ENCODE data around the gene GP1BB.

The GP1BB gene

DNA sequence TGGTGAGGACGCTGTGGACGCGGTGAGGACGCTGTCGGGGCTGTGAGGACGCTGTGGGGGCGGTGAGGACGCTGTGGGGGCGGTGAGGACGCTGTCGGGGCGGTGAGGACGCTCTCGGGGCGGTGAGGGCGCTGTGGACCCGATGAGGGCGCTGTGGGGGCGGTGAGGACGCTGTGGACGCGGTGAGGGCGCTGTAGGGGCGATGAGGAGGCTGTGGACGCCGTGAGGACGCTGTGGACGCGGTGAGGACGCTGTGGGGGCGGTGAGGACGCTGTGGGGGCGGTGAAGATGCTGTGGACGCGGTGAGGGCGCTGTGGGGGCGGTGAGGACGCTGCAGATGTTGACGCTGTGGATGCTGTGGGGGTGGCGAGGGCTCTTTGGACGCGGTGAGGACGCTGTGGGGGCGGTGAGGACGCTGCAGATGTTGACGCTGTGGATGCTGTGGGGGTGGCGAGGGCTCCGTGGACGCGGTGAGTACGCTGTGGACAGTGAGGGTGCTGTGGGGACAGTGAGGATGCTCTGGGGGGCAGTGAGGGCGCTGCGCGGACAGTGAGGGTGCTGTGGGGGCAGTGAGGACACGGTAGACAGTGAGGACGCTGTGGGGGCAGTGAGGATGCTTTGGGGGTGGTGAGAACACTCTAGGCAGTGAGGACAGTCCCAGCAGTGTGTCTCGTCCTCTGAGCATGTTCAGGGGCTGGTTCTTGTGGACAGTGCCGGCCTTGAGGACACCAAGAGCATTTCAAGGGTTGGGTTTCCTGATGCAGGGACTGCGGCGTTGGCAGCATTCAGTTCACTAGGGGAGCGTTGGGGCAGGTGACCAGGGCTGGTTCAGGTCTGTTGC is 4.2 kb downstream of the GP1BB start:
- no peak for DNase-seq (ENCODE audit: low read depth)

DNA sequence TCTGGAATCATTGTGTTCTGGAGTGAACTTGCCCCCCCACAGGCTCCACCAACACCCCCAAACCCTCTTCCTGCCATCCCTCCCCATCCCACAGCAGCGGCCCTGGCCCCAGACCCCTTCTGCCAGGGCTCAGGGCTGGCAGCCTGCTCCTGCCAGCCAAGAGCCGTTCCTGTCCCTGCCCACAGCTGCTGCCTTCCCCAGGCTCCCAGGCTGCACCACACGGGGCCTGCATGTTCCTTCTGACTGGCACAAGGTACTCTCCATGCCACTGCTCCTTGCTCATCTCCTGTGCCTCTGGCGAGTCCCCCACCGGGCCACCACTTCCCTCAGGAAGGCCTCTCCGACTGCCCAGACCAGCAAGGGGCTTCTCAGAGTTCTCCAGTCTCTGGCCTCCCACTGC is 4.9 kb downstream of the GP1BB start:
- DNase-seq (ENCODE audit: low read depth), result no peak

DNA sequence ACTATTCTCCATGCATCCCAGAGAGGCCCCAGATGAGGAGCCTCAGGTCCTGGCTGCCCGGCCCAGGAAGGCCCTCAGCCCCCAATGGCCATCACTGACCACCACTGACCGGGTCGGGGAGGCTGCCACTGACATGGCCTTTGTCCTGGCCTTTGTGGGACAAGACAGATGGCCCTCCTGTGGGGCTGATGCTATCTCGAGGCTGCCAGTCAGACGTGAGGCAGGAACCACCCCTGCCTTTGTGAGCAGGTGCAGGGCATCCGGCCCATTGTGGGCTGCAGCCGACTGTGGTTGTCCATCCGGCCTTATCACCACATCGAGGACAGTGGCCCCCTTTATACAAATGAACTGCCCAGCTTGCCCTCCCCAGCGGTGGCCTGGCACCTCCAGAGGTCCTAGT is 5.5 kb downstream of the GP1BB start:
- no peak for DNase-seq (ENCODE audit: low read depth)

DNA sequence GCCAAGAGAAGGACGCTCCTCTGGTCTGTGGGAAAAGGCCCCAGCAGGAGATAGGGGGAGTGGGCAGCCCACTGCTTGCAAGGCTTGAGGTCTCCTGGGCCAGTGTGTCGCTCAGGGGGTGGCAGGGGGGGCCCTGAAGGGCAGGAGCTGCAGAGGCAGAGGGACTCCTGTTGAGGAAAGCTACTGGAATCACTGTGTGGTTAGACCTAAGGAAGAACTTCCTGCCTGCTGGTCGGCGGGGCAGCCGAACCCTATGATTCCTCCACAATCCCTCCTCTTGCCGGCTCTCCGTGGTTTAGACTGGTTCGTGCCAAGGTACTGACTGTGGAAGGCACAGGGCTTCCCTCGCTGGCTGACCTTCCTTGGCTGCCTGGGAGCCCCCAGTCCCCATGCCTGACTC is 6.2 kb downstream of the GP1BB start:
- DNase-seq (ENCODE audit: low read depth), result no peak

DNA sequence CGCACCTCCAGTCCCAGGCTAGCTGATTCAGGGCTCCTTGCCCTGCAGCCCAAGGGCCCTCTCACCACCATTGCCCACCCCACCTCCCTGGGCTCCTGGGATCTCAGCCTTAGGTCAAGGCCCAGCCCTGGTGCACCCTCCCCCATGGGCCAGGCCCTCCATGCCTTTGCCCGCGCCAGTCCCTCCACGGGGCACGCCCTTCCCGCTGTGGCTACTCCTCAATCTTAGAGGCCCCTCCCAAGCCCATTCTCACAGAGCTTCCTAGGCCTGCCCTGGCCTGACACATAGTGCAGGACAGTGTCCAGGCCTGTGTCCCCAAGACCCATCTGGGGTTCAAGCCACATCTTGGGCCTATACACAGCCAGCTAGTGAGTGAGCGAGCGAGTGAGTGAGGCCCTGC is 6.9 kb downstream of the GP1BB start:
- no peak for DNase-seq (ENCODE audit: low read depth)

DNA sequence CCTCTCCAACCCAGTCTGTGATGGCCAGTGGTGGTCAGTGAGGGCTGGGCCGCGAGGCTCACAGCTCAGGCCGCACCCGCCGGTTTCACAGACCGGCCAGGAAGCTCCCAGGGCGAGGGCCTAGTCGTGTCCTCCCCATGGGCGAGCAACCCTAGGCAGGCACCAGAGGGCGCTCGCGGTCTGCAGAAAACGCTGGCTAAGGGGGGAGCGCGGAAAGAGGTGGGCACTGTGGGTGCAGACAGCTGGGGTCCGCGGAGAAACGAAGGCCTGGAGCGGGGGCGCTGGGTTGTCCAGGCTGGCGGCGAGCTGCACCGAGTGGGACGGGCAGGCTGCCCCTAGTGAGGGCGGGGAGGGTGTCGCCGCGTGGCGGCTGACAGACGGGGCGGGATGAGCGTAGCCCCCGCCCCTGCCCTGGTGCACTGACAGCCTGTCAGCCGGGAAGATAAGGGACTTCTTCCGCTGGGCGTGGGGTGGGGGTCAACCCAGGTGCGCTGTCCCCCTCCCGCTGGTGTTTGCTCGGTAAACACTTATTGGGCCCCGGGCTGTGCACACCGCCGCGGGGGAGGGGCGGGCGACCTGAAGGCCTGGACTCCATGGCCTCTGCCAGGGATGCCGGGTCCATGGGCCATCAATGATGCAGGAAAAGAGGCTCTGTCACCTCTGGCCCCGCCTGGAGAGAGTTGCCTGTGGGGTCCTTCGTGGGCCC is 7.5 kb downstream of the GP1BB start:
- peak; percentile 42 for DNase-seq (ENCODE audit: low read depth)

DNA sequence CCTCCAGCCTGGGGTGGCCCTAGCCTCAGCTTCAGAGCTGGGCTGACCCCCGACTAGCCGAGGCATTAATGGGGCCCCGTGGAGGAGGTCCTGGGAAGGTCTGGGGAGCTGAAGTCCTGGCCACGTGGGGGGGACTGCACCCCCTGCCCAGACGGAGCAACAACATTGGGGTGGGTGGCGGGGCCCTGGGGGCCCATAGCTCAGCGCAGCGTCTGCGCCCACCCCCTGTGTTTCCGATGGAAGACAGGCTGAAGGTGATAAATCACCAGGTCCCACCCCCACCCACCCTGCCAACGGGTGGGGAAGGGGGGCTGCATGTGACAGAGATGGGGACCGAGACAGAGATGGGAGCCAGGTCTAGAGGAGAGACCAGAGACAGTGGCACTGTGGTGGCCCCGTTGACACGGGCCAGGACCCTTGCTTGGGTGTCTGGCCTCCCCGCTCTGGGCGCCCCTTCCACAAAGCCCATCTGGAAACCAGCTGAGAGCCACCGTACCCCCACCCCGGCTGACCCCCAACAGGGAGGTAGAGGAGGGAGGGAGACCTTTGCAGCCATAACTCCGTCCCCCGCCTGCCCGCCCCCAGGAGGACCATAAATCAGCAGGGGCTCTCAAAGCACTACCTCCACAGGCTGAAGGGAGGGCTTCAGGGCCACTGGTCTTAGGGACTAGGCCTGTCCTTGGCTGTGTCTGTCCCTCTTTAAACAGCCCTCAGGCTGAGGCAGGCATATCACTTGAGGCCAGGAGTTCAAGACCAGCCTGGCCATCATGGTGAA is 8.2 kb downstream of the GP1BB start:
- no peak for DNase-seq (ENCODE audit: low read depth)

DNA sequence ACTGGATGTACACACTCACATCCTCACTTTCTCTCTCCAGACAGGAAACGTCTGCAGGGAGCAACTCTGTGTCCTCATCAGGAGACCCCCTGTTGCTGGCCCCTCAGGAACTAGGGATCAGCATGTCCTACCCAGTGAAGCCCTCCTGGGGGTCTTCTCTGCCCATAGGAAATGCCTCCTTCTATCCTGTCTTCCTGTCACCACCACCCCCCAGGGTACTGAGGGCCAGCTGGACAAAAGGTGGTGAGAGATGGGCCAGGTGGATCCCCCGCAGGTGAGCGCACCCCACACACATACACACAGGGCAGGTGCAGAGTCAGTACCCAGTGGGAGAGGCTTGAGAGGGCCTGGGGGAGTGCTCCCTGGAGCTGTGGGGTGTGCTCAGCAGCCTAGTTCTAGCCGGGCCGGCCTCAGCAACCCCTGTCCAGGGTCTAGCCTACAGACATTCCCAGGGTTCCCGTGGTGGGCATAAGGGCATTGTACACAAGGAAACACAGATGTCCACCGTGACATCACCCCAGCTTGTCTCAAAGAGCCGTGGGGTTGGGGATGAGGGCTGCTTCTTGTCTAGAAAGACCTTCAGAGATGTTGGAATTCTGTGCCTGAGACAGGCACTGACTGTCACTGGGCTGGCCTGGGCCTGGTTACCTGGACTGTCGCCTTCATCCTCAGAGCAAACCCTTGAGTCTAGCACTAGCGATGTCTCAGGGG is 9.2 kb downstream of the GP1BB start:
- no peak for DNase-seq (ENCODE audit: low read depth)

DNA sequence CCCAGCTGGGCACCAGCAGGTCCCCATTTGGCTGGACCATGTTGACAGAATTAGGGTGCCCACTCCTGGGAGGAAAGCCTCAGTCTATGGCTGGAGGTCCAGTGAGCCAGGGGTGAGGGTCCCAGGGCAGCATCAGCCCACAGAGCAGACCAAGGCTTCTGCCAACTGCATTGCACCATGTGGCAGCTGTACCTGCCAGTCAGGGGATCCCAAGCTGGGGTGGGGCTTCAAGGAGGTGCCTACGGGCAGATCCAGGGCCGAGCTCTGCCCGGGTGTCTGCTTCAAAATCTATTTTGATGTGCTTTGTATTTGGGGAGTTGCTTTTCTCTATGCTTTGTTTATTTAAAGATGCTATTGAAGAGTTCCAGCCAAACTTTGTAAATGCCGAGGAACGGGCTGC is 10.4 kb downstream of the GP1BB start:
- DNase-seq (ENCODE audit: low read depth), result no peak

DNA sequence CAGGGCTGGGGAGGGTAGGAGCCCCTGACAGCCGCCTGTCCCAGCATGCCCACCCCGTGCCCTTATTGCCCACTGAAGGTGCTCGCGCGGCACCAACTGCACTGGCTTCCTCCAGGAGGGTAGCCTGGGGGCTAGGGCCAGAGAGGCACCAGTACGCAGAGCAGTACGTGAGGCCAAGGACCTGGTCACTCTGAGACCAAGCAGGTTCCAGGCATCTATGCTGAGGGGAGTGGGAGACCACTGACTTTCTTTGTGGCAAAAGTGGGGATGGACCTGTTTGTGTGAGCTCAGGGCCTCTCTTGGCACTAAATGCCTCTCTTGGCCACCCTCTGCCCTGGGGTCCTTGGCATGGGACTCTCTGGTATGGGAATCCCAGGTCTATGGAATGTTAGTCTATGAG is 10.8 kb downstream of the GP1BB start:
- DNase-seq (ENCODE audit: low read depth), result no peak

DNA sequence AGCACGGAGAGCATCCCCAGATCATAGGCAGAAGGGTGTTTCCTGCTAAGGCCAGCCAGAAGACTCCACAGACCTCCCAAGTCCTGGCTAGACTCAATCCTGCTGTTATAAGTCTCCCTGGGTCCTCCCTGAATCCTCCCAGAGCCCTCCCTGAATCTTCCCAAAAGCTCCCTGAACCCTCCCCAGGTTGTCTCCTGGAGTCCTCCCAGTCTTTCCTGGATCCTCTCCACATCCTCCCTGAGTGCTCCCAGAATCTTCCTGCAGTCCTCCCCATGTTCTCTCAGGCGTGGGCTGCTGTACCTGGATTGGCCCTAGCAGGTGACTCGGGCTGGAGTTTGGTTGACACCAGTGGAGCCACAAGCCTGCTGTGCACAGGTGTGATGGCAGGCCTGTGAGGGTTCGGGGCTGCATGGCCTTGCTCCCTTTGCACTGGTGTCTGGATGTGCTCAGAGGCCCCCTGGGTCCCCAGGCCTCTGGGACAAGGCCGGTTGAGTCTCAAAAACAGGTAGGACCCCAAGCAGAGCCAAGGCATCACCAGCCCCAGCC is 11.6 kb downstream of the GP1BB start:
- no peak for DNase-seq (ENCODE audit: low read depth)

DNA sequence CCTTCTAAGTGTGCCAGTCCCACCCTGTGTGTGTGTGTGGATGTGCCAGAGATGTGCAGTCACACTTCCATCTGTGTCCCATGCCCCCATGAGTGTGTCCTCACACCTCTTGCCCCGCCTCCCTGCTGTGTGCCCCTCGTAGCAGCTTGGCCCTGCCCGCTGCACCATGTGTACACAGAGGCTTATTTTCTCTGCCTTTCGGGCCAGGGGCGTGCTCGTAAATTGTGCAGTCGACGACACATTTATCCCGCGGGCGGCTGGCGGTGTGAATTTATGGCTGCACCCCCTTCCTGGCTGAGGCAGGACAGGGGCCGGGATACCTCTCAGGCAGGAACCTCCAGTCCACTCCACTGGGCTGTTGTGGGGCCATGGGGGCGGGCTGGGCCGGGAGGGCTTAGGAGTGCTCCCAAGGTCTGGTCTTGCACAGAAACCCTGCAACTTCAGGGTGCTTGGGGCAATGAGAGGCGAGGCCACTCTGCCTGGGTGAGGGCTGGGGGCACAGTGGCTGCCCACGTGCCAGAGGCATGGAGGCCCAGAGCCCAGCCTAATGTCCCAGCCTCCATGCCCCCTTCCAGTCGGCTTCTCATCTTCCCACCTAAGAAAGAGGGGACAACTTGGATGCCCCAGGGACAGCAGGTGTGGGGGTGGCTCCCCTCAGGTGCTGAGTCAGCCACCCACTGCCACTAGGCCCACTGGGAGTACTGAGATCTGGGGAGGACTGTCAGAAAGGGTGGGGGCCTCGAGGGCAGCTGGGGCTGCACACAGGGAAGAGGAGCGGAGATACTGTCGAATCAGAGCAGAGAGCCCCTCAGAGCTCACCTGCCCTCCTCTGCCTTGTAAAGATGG is 12.5 kb downstream of the GP1BB start:
- DNase-seq (ENCODE audit: low read depth), result no peak

DNA sequence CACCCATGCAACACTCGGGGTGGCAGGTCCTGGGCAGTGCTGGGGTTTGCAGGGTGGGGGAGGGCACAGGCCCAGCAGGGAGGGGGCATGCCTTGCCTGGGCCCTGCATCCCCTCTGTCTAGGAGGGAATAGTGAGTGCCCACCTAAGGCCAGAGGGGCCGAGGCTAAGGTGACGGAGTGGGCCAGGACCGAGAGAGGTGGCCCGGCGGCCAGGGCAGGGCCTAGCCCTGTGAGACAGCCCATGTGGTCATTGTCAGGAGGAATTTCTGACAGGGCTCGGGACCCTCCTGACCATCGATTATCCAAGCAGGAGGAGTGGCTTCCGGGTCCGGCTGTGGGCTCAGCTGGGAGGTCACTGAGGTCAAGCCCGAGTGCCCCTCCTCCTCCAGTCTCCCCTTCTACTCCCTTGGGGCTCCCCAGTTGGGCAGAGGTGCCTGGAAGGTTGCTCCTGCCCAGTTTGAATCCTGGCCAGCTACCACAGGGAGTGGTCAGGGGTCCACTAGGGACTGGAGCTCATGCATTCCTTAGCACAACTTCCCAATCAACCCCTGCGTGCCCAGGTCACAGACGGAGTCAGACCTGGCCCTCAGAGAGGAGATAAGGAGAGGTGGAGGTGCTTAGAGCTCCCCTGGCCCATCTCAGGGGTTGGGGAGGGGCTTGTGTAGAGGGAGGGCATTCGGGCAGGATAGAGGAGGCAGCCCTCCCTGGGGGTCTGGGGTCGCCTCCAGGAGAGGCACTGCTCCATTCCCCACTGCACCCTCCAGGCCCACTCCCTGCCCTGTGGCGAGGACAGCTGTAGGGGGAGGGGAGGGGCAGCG is 14.7 kb downstream of the GP1BB start:
- no peak for DNase-seq (ENCODE audit: low read depth)

DNA sequence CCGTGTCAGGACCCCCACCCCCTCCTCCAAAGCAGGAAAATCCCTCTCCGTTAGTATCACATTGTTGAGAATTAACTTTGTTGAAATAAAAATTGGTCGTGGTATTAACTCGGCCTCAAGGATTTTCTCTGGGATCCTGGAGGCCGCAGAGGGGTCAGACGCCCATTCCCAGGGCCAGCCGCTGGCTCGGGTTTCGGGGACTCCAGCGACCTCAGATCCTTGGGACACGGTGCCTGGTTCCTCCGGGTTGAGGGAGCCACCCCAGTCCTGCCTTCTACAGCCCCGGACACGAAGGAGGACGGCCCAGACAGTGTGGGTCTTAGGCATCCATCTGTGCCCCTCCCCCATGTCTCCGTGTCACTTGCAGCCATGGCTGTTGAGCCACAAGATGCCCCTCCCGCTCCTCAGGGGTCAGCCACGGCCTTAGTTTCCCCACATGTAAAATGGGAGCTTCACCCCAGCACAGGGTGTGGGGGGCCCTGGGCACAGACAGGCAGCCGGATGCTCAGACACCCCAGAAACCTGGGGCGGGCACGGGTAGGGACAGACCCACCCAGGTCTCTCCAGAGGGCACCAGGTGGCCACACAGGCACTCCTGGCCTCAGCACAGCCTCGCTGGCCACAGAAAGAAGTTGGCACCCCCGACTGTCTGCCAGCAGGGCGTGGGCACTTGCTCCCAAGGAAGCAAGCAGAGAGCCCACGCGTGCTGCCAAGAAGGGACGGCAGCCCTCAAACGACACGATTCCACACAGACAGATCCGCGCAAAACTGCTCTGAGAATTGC is 15.5 kb downstream of the GP1BB start:
- no peak for DNase-seq (ENCODE audit: low read depth)

DNA sequence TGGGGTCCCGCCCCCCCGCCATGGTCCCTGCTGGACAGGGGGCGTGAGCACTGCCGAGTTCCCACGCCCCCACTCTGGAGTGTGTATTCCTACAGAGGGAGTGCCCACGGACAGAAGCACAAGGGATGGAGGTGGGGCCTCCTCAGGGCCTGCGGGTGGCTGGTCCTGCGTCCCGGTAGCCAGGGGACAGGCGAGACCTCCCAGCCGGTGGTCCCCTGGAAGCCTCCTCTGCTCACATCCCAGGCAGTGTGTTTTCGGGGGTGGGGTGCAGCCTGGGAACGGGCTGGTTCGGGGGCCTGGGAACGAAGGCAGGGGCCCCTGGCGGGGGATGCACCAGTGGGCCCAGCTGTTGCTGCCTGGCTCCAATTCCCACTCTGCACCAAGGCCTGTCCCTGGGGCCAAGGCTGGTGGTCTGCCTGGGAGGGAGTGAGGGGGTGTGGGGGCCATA is 16.1 kb downstream of the GP1BB start:
- no peak for DNase-seq (ENCODE audit: low read depth)

DNA sequence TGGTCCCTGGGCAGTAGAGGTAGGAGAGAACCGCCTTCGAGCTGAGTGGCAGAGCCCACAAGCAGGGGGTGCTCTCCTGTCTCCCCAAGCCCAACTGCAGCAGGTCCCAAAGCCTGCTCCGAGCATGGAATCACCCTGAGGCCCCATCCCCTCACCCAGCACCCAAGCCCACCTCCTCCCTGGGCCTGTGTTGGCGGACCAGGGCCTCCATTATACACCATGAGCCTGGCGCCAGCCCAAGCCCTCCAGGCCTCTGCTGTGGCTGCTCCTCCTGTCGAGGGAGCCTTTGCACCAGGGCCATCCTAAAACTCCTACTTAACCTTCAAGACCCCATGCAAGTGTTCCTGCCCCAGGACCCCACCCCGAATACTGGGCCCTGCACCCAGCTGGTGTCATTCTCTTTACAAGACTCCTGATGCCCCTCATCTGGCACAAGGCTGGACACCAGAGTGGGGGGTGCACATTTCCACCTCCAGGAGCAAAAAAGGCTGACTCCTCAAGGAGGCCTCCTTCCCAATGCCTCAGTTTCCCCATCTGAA is 16.6 kb downstream of the GP1BB start:
- DNase-seq (ENCODE audit: low read depth), result no peak

DNA sequence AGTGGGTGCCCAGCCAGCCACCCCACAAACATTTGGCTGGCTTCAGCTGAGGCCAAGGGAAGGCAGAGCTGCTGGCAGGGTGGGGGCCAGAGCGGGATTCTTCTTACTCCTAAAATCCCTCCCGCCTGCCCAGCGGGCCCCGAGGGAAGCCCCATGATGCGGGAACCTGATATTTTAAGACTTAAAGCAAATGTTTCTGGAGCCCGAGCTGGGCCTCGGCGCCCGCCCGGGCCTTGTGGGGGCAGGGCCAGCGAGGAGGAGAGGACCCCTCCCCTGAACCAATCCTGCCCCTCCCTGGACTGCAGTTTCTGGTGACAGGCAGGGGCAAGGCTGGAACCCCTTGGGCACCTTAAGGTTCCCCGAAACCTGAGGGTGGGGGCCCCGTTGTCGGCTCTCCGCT is 17.2 kb downstream of the GP1BB start:
- DNase-seq (ENCODE audit: low read depth), result no peak

DNA sequence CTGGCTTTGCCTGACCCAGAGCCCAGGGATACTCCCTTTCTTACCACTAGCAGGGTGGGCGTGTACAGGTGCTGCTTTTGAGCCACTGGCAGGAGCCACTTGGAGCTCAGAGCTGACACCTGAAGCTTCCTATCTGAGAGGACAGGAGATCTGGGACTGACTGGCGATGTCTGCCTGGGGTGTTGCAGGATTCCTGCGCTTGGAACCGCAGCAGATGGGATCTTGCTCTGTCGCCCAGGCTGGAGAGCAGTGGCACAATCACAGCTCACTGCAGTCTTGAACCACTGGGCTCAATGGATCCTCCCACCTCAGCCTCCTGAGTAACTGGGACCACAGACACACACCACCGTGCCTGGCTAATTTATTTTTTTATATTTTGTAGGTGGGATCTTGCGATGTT is 17.7 kb downstream of the GP1BB start:
- DNase-seq (ENCODE audit: low read depth), result no peak
